ENCODE measurements around the gene TOMM20.

- no peak for TF ChIP-seq CTCF (IDR thresholded peaks at IDR 0.05)
- no peak for TF ChIP-seq EZH2 (IDR thresholded peaks at IDR 0.05; ENCODE audit: borderline replicate concordance, insufficient read depth, low read depth, low read length, poor library complexity, severe bottlenecking)
These were observed 54.6 kb downstream of the TOMM20 start for GRCh38 chr1:235073968-235074522.

Data from B cell (primary cell).